ENCODE measurements around the gene ACAA1. TPM values are rescaled to one million over a fixed set of nuclear protein-coding genes. Genes with fewer than 3 reads are reported as not detected.

ACAA1 gene
- total RNA-seq, 1 experiment from 2014 or later, result 52.0 TPM

GRCh38 chr3:38155825-38156224 lies 18.9 kb upstream of the ACAA1 start:
- H3K27me3 ChIP-seq (ENCODE audit: control insufficient read depth, insufficient read depth, low read length), result no peaks in the 10 kb centered on the region
- no peak for TF ChIP-seq REST (IDR thresholded peaks at IDR 0.05; ENCODE audit: insufficient read depth in 1 of 2, low read depth in 2 of 2, low read length in 1 of 2)
- TF ChIP-seq SIN3A (IDR thresholded peaks at IDR 0.05; ENCODE audit: borderline replicate concordance, insufficient read depth, low read depth, low read length), result no peak
- no peak for TF ChIP-seq TCF7L2 (IDR thresholded peaks at IDR 0.05; ENCODE audit: low read depth, low read length)
- TF ChIP-seq POLR2AphosphoS5 (IDR thresholded peaks at IDR 0.05; ENCODE audit: low read depth, low read length), result no peak
- TF ChIP-seq CTCF (IDR thresholded peaks at IDR 0.05), result no peak
- no peaks in the 10 kb centered on the region for H3K9me3 ChIP-seq (ENCODE audit: control insufficient read depth, insufficient read depth, low read depth, low read length)
- no peak overlapping the region for H3K27ac ChIP-seq (ENCODE audit: low read length)
- ATAC-seq (no peak), DNase-seq (ENCODE audit: low read depth, low spot score) (no peak)
- POLR2A ChIA-PET, result no interaction called here
- CTCF ChIA-PET, result no interaction called here
- in situ Hi-C loops (cut with HindIII; ENCODE audit: low pct_unique_long_range_greater_than_20kb, low sequenced_read_pairs), result no loop called here
- no TSS peak for BruUV-seq (replicated peaks)
- H3K36me3 ChIP-seq (ENCODE audit: control insufficient read depth, insufficient read depth, low read length), result no peaks in the 10 kb centered on the region
- intact Hi-C loops (cut with micrococcal nuclease; ENCODE audit: unreplicated experiment), result no loop called here
- no peak overlapping the region for H3K4me3 ChIP-seq (ENCODE audit: low read depth in 2 of 2, low read length in 2 of 2)
- H3K4me1 ChIP-seq (ENCODE audit: control insufficient read depth, insufficient read depth, low read length), result no peaks in the 10 kb centered on the region

- H3K9me3 ChIP-seq (ENCODE audit: control insufficient read depth, insufficient read depth, low read depth, low read length), result no peaks in the 10 kb centered on the region
- no peak for TF ChIP-seq SIN3A (IDR thresholded peaks at IDR 0.05; ENCODE audit: borderline replicate concordance, insufficient read depth, low read depth, low read length)
- TF ChIP-seq POLR2AphosphoS5 (IDR thresholded peaks at IDR 0.05; ENCODE audit: low read depth, low read length), result no peak
- TF ChIP-seq TCF7L2 (IDR thresholded peaks at IDR 0.05; ENCODE audit: low read depth, low read length), result no peak
- TF ChIP-seq REST (IDR thresholded peaks at IDR 0.05; ENCODE audit: insufficient read depth in 1 of 2, low read depth in 2 of 2, low read length in 1 of 2), result no peak
- no peak for TF ChIP-seq CTCF (IDR thresholded peaks at IDR 0.05)
- ChIA-PET CTCF (no interaction called here), POLR2A (no interaction called here)
- H3K4me3 ChIP-seq (ENCODE audit: low read depth in 2 of 2, low read length in 2 of 2), result no peak overlapping the region
- no peaks in the 10 kb centered on the region; the same call in 1 of the 2 replicates for H3K36me3 ChIP-seq (ENCODE audit: control insufficient read depth, insufficient read depth, low read length)
- no peak overlapping the region for H3K27ac ChIP-seq (ENCODE audit: low read length)
- in situ Hi-C loops (cut with HindIII; ENCODE audit: low pct_unique_long_range_greater_than_20kb, low sequenced_read_pairs), result no loop called here
- no TSS peak for BruUV-seq (replicated peaks)
- ATAC-seq (no peak), DNase-seq (ENCODE audit: low read depth, low spot score) (no peak)
- H3K27me3 ChIP-seq (ENCODE audit: control insufficient read depth, insufficient read depth, low read length), result no peaks in the 10 kb centered on the region
- H3K4me1 ChIP-seq (ENCODE audit: control insufficient read depth, insufficient read depth, low read length), result no peaks in the 10 kb centered on the region
- intact Hi-C loops (cut with micrococcal nuclease; ENCODE audit: unreplicated experiment), result no loop called here
Measured at GRCh38 chr3:38154625-38155255, 17.8 kb upstream of the ACAA1 start.
